GM18526 (cell line): ENCODE results near the gene SELENOO.

ENCODE experiments used
- POLR2A ChIP-seq: IDR thresholded peaks from 3 replicates; pipeline ENCODE4 v1.6.1; 2011; ENCODE audit not compliant: insufficient read length; ENCODE audit errors: extremely low read depth

Gene SELENOO

GRCh38 chr22:50200461-50201190 lies at the start of gene SELENOO:
Gene SELENOO (plus strand): TSS chr22:50201011. CDS start chr22:50201037, 26 bp downstream.
- TF ChIP-seq POLR2A, result peak; percentile 78

- no peak for TF ChIP-seq POLR2A
These were observed 49.0 kb upstream of the SELENOO start for GRCh38 chr22:50151571-50152537.

GRCh38 chr22:50153056-50153755 lies 47.6 kb upstream of the SELENOO start:
- TF ChIP-seq POLR2A, result no peak

GRCh38 chr22:50153756-50154140 lies 47.1 kb upstream of the SELENOO start:
- TF ChIP-seq POLR2A, result no peak

- TF ChIP-seq POLR2A, result no peak
These were observed 43.0 kb upstream of the SELENOO start for GRCh38 chr22:50157709-50158375.

- TF ChIP-seq POLR2A, result no peak
These were observed 39.9 kb upstream of the SELENOO start for GRCh38 chr22:50160947-50161346.

- no peak for TF ChIP-seq POLR2A
These were observed 39.1 kb upstream of the SELENOO start for GRCh38 chr22:50161508-50162390.

GRCh38 chr22:50162391-50162956 lies 38.3 kb upstream of the SELENOO start:
- no peak for TF ChIP-seq POLR2A

- TF ChIP-seq POLR2A, result no peak
These were observed 35.2 kb upstream of the SELENOO start for GRCh38 chr22:50165436-50166123.

GRCh38 chr22:50167689-50168489 lies 32.9 kb upstream of the SELENOO start:
- no peak for TF ChIP-seq POLR2A

GRCh38 chr22:50169181-50169759 lies 31.5 kb upstream of the SELENOO start:
- TF ChIP-seq POLR2A, result no peak

- no peak for TF ChIP-seq POLR2A
These were observed 31.0 kb upstream of the SELENOO start for GRCh38 chr22:50169774-50170341.
